Suppressor macrophage treated with lipopolysaccharide for 4 hours (primary cell): ENCODE results near the gene ZSWIM8.
"Not testable (repeated sequence)": the region's sequence is repeated elsewhere in the genome, so short reads cannot be mapped to it uniquely, and the experiment has no call there.

Experiments
- DNase-seq: peaks from one replicate; pipeline ENCODE4 v3.0.0-alpha.2; 2020

Gene ZSWIM8, protein sequence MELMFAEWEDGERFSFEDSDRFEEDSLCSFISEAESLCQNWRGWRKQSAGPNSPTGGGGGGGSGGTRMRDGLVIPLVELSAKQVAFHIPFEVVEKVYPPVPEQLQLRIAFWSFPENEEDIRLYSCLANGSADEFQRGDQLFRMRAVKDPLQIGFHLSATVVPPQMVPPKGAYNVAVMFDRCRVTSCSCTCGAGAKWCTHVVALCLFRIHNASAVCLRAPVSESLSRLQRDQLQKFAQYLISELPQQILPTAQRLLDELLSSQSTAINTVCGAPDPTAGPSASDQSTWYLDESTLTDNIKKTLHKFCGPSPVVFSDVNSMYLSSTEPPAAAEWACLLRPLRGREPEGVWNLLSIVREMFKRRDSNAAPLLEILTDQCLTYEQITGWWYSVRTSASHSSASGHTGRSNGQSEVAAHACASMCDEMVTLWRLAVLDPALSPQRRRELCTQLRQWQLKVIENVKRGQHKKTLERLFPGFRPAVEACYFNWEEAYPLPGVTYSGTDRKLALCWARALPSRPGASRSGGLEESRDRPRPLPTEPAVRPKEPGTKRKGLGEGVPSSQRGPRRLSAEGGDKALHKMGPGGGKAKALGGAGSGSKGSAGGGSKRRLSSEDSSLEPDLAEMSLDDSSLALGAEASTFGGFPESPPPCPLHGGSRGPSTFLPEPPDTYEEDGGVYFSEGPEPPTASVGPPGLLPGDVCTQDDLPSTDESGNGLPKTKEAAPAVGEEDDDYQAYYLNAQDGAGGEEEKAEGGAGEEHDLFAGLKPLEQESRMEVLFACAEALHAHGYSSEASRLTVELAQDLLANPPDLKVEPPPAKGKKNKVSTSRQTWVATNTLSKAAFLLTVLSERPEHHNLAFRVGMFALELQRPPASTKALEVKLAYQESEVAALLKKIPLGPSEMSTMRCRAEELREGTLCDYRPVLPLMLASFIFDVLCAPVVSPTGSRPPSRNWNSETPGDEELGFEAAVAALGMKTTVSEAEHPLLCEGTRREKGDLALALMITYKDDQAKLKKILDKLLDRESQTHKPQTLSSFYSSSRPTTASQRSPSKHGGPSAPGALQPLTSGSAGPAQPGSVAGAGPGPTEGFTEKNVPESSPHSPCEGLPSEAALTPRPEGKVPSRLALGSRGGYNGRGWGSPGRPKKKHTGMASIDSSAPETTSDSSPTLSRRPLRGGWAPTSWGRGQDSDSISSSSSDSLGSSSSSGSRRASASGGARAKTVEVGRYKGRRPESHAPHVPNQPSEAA (N-terminal part only)

DNA sequence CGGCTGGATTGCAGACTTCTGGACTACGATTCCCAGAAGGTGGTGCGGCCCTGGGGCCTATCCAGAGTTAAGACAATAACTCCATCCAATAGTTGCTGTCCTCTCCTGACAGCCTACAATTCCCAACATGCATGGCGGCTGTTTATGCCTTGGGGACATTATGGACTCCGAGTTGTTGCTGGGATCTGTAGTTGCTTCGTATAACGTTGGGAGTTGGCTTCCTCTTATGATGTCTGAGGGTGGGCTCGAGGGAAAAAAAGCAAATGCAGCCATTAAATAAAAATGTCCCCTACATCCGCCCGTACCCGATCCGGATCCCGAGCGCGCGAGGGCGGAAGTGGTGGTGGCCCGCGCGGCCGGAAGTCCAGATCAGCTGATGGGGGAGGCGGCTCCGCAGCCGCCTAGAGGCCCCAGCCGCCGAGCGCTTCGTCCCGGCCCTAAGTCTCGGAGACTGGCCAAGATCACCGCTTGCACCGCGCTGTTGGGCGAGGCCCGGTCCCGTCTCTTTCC lies at the start of gene ZSWIM8:
Gene ZSWIM8 (plus strand): TSS at position 396 of the 510 bp plus-strand sequence. CDS start 273 bp downstream, outside the sequence.
- DNase-seq, result peak; percentile 92

DNA sequence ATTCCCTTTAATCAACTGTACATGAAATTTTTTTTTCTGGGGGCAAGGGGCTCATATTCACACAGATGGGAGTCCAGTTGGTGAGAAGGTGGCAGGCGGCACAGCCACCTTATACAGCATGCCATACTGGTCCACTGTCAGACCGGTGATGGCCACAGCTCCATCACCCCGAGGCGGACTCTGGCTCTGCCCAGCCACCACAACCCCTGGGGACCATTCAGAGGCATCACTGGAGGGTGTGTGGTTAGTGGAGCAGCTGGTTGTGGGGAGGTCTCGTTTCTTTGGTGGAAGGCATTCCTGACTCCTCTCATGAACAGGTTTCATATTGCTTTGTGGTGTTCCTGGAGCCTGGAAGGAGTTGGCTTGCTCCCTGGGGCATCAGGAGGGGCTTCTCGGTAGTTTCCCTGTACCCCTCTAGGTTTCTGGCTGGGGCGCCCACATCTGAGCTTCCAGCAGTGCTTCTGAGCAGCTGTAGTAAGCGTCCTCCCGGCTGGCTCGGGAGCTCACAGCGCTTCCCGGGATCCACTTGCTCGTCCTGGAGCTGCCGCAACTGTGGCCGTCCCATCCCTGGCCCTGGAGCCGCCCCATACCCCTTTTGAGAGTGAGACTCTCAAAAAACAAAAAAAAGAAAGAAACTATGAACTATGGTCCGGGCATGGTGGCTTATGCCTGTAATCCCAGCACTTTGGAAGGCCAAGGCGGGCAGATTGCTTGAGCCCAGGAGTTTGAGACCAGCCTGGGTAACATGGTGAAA lies 44.7 kb upstream of the ZSWIM8 start:
- DNase-seq, result not testable (repeated sequence)

DNA sequence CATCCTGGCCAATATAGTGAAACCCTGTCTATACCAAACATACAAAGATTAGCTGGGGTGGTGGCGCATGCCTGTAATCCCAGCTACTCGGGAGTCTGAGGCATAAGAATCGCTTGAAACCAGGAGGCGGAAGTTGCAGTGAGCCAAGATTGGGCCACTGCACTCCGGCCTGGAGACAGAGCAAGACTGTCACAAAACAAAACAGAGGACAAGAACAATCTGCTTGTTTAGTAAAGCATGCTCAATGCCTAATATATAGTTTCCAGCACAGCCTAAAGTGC lies 43.0 kb upstream of the ZSWIM8 start:
- no peak for DNase-seq

DNA sequence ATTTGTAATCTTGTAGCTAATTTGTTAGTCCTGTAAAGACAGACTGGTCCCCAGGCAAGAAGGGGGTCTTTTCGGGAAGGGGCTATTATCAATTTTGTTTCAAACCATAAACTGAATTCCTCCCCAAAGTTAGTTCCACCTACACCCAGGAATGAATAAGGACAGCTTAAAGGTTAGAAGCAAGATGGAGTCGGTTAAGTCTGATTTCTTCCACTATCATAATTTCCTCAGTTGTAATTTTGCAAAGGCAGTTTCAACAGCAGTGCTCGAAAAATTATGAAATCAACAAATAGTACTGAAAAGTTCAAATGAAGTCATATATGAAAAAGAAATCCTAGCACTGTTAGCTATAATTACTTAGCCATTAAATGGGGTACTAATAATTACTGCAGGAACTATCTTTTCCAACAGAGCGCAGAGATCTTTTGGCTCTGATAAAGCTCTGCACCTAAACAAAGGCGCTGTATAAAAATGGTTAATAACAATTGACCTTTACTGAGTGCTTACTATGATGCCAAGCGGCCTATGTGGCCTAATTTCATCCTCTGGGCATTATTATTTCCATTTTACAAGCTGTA lies 42.0 kb upstream of the ZSWIM8 start:
- no peak for DNase-seq

DNA sequence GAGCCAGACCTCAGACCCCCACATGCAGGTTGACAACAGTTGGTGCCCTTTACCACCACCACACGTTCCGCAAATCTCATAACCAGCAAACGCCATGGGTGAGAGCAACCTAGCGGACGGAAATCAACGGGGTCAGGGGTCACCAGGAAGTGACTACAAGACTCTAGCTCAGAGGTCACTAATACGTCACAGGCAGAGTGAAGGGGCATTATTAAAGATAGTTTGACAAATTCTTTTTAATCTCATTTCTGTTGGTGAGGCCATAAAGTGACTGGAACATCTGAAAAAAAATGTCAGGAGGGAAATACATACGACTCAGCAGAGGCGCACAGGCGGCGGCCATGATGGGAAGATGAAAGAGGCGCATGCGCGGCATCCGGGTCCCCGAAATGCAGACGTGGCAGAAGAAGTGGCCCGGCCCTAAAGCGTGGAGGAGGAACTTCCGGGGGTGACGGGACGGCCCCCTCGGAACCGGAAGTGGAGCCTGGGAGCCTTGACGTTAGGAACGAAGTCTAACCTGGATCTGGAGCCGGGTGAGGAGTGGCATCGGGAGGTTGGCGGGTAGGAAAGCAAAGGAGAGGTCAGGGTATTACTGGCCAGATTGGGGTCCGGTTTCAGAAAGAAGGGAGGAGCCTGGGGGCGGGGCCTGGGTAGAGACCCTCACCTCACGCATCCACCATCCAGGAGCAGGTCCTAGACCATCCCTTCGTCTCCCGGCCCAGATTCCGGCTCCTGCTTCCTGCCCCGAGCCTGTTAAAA lies 41.3 kb upstream of the ZSWIM8 start, which contains the start of gene SEC24C:
Gene SEC24C (plus strand): TSS at position 468 of the 759 bp plus-strand sequence. CDS start 2,461 bp downstream, outside the sequence.
- peak; percentile 99 for DNase-seq

DNA sequence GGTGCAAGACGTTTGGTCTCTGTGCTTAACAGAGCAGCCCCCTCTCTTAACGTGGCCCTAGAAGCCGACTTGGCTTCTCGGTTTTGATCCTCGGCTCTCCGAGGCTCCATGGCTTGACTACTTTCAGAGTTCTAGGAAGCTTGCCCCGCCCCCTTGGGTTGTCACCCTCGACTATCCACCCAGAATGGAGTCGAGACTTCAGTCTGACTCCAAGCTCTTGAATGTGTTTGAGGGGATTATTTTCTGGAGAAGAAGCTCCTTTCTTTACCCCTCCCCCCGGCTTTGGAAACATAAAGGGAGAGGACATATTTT lies 40.8 kb upstream of the ZSWIM8 start:
- DNase-seq, result peak; percentile 77

DNA sequence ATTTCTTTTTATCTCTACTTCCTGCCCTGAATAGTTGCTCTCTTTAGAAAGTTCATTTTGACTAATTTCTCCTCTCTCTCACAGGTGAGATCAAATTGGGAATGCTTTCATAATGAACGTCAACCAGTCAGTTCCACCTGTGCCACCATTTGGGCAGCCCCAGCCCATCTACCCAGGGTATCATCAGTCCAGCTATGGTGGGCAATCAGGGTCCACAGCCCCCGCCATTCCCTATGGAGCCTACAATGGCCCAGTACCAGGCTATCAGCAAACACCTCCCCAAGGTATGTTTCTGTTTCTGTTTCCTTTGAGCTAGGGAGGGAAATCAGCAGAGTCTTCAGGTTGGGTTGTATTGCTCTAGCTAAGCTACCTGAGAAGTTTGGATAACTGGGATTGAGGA lies 38.7 kb upstream of the ZSWIM8 start:
- no peak for DNase-seq

DNA sequence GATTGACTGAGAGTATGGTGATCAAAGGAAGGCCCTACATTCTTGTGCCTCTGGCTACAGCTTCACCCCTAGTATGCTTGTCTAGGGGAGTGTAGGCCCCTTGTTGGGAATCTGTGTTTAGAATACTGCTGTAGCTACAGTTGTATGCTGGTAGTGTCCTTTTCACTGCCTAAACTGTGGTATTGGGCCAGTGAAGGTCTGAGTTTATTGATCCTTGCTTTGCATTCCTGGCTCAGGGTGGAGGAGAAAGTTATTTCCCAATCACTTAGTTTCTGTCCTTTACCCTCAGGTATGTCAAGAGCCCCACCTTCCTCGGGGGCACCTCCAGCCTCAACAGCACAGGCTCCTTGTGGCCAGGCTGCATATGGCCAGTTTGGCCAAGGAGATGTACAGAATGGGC lies 34.6 kb upstream of the ZSWIM8 start:
- no peak for DNase-seq

DNA sequence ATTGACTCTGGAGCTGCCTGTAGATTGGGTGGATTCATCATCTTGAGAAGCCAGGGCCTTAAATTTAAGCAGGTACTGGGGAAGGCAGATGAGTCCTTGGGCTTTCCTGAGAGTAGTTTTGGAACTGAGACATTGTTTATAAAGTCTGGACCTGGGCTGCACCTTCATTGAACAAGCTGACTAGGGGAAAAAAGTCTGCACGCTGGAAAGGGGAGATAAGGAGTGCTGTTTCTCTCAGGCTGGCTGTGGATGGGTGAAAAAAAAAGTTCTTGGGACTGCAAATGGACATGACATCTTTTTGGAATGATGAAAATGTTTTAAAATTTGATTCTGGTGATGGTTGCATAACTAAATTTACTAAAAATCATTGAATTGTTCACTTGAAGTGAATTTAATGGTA lies 29.2 kb upstream of the ZSWIM8 start:
- no peak for DNase-seq

DNA sequence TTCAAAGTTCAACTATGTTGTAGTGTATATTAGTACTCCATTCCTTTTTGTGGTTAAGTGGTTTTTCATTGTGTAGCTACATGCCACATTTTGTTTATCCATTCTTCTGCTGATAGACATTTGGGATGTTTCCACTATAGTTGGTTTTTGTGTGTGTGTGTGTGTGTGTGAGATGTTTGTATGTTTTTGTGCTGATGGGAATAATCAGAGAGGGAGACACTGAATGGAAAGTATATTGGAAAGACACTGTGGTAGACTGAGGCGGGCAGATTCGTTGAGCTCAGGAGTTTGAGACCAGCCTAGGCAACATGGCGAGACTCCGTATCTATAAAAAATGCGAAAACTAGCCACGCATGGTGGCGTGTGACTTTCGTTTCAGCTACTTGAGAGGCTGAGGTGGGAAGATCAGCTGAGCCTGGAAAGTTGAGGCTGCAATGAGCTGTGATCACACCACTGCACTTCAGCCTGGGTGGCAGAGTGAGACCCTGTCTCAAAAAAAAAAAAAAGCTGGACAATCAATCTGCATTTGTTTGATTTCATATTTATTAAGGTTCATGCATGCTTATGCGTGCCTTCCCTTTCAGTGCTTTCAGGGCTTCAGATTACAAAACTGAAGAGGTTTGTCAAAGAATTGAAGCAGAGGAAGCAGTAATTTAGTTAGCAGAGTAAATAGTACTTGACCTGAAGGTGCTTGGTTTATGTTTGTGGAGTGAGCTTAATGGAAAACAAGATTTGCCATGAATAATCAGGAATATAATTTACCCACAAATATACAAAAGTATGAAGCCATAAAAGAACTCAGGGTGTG lies 26.5 kb upstream of the ZSWIM8 start:
- DNase-seq, result no peak

DNA sequence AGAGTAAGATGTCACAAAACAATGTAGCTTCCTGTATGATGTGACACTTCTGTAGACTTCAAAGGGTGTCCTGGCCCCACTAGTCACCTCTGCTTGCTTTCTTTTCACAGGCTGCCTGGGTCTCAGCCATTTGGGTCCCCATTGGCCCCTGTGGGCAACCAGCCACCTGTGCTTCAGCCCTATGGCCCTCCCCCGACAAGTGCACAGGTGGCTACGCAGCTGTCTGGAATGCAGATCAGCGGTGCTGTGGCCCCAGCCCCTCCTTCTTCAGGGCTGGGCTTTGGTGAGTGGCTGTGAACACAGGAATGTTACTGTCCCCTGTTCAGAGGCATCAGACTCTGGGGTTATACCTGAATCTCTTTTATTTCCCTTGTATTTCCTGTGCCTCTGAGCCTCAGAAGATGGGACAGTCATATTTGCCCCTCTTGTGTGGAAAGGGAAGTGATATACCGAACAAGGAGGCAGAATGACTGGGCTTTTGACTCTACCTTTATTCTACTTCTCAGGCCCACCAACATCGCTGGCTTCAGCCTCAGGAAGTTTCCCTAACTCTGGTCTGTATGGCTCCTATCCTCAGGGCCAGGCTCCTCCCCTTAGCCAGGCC lies 25.8 kb upstream of the ZSWIM8 start:
- DNase-seq, result no peak

DNA sequence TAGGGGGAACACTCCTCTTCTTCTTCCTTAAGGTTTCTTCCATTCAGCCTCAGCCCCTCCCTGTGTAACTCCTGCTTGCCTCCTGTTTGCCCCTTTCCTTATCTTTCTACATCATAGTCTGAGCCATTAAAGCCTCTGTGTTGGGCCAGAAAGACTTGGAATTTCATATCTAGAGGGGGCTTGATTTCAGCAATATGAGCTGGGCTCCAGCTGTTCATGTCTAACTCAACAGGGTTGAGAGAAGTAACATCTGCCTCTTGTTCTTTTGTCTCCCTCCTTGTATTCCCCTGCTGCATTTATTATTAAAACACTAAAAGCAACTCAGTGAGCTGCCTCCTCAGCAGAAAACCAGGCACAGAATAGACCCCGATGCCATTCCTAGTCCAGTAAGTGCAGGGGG lies 23.6 kb upstream of the ZSWIM8 start:
- DNase-seq, result no peak

DNA sequence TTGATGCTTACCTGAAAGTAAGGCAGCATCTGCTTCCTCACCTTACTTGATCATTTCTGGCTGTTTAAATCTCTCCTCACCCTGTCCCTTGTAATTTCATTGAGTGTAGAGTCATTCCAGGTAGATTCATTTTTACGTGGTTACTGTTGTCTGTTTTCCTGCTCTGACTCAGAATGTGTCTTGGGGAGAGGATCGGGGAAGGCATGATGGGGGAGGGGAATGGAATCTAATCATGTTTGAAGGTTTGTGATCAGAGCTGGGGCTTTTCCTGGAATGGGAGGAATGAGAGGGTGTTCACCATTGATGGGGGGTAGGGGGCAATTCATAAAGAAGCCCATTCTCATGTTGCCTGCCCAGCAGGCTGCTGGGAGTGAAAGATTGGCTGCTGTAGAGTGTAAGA lies 22.5 kb upstream of the ZSWIM8 start:
- no peak for DNase-seq

DNA sequence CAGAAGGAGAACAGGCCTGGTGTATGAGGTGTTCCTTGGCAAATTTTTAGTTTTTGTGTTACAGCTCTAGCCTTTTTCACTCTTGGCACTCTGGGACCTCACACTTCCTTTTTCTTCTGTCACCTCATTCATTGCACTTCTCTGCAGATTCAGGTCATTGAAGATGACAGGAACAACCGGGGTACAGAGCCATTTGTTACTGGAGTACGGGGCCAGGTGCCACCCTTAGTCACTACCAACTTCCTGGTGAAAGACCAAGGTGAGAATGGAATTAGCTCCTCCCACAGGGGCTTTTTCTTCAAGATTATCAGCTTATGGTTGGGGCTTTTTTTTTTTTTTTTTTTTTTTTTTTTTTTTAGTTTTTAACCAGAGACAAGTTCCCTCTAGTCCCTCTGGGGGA lies 22.1 kb upstream of the ZSWIM8 start:
- no peak for DNase-seq

DNA sequence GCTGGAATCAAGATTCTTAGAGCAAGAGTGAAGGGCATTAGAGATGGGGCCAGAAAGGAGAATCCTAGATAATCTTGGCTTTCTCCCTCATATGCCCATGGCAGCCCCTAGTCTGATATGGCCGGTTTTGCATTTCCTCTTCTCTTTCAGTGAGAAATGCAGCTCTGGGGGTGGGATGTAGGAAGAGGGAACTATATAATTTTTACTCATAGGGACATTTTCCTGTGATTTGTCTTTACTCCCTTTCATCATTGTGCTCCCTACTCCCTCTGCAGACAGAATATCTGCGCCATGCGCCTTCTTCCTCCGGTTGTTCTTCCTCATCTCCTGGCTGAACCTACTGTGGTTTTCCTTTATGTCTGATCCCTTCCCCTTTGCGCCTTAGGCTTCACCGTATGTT lies 20.3 kb upstream of the ZSWIM8 start:
- DNase-seq, result no peak

DNA sequence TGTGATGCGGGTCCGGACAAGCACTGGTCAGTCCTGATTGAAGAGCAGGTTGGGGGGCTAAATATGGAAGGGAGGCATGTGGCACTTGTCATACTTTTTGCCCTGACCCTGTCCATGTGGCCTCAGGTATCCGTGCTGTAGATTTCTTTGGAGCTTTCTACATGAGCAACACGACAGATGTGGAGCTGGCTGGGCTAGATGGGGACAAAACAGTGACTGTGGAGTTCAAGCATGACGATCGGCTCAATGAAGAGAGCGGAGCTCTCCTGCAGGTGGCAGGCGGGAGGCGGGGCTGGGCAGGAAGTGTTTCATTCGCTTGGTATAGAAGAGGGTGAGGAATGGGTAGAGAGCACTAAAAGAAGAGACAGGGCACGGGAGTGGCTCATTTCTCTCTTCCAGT lies 16.5 kb upstream of the ZSWIM8 start:
- DNase-seq, result no peak

DNA sequence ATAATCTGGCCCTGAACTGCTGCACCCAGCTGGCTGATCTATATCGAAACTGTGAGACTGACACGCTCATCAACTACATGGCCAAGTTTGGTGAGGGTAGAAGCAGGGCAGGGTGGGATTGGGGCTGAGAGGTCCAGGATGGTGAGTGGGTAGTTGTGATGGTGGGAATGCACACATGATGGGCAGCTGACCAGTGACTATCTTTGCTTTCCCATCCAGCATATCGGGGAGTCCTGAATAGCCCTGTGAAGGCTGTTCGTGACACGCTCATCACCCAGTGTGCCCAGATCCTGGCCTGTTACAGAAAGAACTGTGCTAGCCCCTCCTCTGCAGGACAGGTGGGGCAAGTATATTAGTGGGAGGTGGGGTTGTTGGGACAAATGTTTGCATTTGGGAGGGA lies 16.0 kb upstream of the ZSWIM8 start:
- DNase-seq, result no peak

DNA sequence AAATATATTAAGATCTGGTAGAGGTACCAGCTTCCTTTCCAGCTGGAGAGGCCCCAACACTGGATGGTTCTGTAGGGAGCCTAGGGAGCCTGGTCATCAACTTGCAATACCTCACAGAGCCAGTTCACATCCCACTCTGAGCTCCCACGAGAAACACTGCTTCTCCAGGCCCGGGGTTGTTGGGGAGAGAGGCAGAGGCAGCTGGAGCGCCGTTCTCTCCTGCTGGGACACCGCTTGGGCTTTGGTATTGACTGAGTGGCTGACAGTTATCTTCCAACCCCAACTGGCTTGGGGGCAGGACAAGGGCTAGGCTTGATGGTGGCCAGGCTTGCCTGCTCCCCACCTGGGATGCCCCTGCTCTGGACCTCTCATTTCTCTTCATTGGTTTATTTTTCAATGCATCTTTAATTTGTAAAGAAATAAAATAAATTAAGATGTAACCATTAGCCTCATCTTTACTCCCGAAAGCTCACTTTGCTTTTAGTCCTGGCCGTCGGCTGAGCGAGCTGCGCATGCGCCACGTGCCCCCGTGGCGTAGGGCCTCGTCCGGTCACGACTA lies 13.6 kb upstream of the ZSWIM8 start:
- DNase-seq, result peak; percentile 92

DNA sequence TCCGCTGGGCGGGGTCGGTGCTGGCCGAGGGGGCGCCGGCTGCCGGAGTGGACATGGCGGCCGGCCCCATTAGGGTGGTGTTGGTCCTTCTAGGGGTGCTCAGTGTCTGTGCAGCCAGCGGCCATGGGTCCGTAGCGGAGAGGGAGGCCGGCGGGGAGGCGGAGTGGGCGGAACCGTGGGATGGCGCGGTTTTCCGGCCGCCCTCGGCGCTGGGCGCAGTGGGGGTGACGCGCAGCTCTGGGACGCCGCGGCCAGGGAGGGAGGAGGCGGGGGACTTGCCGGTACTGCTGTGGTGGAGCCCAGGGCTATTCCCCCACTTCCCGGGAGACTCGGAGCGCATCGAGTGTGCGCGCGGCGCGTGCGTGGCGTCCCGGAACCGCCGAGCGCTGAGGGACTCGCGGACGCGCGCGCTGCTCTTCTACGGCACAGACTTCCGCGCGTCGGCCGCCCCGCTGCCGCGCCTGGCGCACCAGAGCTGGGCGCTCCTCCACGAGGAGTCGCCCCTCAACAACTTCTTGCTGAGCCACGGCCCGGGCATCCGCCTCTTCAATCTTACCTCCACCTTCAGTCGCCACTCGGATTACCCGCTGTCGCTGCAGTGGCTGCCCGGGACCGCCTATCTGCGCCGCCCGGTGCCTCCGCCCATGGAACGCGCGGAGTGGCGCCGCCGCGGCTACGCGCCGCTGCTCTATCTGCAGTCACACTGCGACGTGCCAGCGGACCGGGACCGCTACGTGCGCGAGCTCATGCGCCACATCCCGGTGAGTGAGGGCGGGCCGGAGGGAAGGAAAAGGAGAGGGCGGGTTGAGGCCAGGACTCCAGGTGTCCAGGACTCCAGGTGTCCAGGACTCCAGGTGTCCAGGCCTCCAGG lies 12.9 kb upstream of the ZSWIM8 start:
- peak; percentile 90 for DNase-seq
